AG09309 (cell line): ENCODE results near the gene ABCC10.
"Not testable (repeated sequence)": the region's sequence is repeated elsewhere in the genome, so short reads cannot be mapped to it uniquely, and the experiment has no call there.

Experiments
- DNase-seq: peaks from one replicate; pipeline ENCODE4 v3.0.0-alpha.2; 2010; ENCODE audit warnings: low read depth
- H3K4me3 ChIP-seq: 2 replicates; pipeline ENCODE4 v1.5.1; 2011; ENCODE audit warnings: mild to moderate bottlenecking, low read depth, low read length, moderate library complexity; ENCODE audit not compliant: control insufficient read depth
- CTCF ChIP-seq: IDR thresholded peaks from 2 replicates; pipeline ENCODE4 v1.5.1; 2011; ENCODE audit warnings: mild to moderate bottlenecking, low read depth, low read length, inconsistent platforms; ENCODE audit not compliant: insufficient read depth, control insufficient read depth; ENCODE audit errors: missing control alignments

The ABCC10 gene

GRCh38 chr6:43391440-43392031, 35.8 kb upstream of the ABCC10 start:
- H3K4me3 ChIP-seq = no peak overlapping the region
- TF ChIP-seq CTCF = no peak
- no peak for DNase-seq

- H3K4me3 ChIP-seq, DNase-seq: not testable (repeated sequence)
Measured at GRCh38 chr6:43393133-43393532, 34.2 kb upstream of the ABCC10 start.

GRCh38 chr6:43393602-43394001, 33.7 kb upstream of the ABCC10 start:
- DNase-seq = no peak
- no peak for TF ChIP-seq CTCF
- H3K4me3 ChIP-seq = no peak overlapping the region

GRCh38 chr6:43394982-43395381, 32.4 kb upstream of the ABCC10 start:
- DNase-seq = no peak
- no peak overlapping the region for H3K4me3 ChIP-seq
- TF ChIP-seq CTCF = no peak

GRCh38 chr6:43395776-43396175, 31.6 kb upstream of the ABCC10 start:
- no peak for DNase-seq
- TF ChIP-seq CTCF = no peak
- H3K4me3 ChIP-seq = no peak overlapping the region

GRCh38 chr6:43396408-43397149, 30.8 kb upstream of the ABCC10 start:
- no peak for DNase-seq
- no peak for TF ChIP-seq CTCF
- no peak overlapping the region for H3K4me3 ChIP-seq

- TF ChIP-seq CTCF = no peak
- no peak for DNase-seq
- H3K4me3 ChIP-seq = no peak overlapping the region
Measured at GRCh38 chr6:43399932-43400487, 27.3 kb upstream of the ABCC10 start.
